Kidney (tissue), 14 donors: ENCODE measurements around the gene KIAA0232. TPM values are rescaled to one million over a fixed set of nuclear protein-coding genes. Genes with fewer than 3 reads are reported as not detected.

Source experiments
- DNase-seq, 5 donors: peaks; one replicate each; pipeline ENCODE4 v3.0.0-alpha.2; 2013 to 2020
- FAIRE-seq: peaks from 2 replicates; lab custom pipeline; 2012; peaks lifted over from hg19 to GRCh38; lab: Jason Lieb, UNC
- H3K27ac ChIP-seq, 2 donors: one replicate each; pipeline ENCODE4 v1.7.0; 2013; ENCODE audit warnings: low read depth in 2 of 2, low read length in 2 of 2, inconsistent platforms in 1 of 2
- H3K27me3 ChIP-seq: one replicate; pipeline ENCODE4 v1.7.1; 2013; ENCODE audit warnings: low read length, inconsistent platforms; ENCODE audit not compliant: control insufficient read depth, insufficient read depth
- H3K36me3 ChIP-seq, 3 donors: one replicate each; pipeline versions ENCODE4 v1.7.0 to v1.7.1; 2013; ENCODE audit warnings: low read length in 3 of 3, control low read depth in 1 of 3, inconsistent platforms in 1 of 3; ENCODE audit not compliant: insufficient read depth in 3 of 3, control insufficient read depth in 2 of 3
- H3K4me1 ChIP-seq, 3 donors: one replicate each; pipeline versions ENCODE4 v1.7.0 to v1.7.1; 2013; ENCODE audit warnings: low read length in 3 of 3, inconsistent platforms in 1 of 3, low read depth in 1 of 3; ENCODE audit not compliant: control insufficient read depth in 2 of 3, insufficient read depth in 2 of 3
- H3K4me3 ChIP-seq, 3 donors: one replicate each; pipeline versions ENCODE4 v1.7.0 to v1.8.1; 2013; ENCODE audit warnings: low read length in 3 of 3, control low read depth in 1 of 3, inconsistent platforms in 1 of 3
- H3K9ac ChIP-seq, 3 donors: one replicate each; pipeline versions ENCODE4 v1.7.0 to v1.7.1; 2013; ENCODE audit warnings: low read length in 3 of 3, control low read depth in 1 of 3, inconsistent platforms in 1 of 3
- H3K9me3 ChIP-seq, 3 donors: one replicate each; pipeline versions ENCODE4 v1.7.0 to v1.7.1; 2013; ENCODE audit warnings: low read length in 3 of 3, control low read depth in 1 of 3, inconsistent platforms in 1 of 3; ENCODE audit not compliant: control insufficient read depth in 2 of 3, insufficient read depth in 1 of 3
- intact Hi-C: fragments of 100-400 bp; cut with DNase I; formaldehyde crosslinking; loops from one replicate; pipeline ENCODE4 v1.11.1; 2022
- polyA plus RNA-seq: library from polyadenylated mRNA; stranded (reverse); fragments of 350-450 nt; fragmentation: Illumina TruSeq; extraction: RNeasy Lipid Tissue Mini Kit (QIAGEN cat#74804); gene quantifications from one replicate; pipeline ENCODE4 v1.2.3, GENCODE V29; 2014; ENCODE audit warnings: low read depth, low replicate concordance; ENCODE audit not compliant: insufficient read depth
- total RNA-seq: library from RNA; stranded (reverse); fragmentation: NEBNext Ultra II Directional; extraction: Animal tissue kit (Norgen Biotek cat#: 25700); gene quantifications from one replicate; pipeline ENCODE4 v1.2.1, GENCODE V29; 2021
- TF ChIP-seq, protein P1 (sequence below): IDR thresholded peaks from 3 replicates; pipeline ENCODE4 v1.5.1; 2012; ENCODE audit warnings: mild to moderate bottlenecking, moderate library complexity, borderline replicate concordance; ENCODE audit not compliant: insufficient read depth; ENCODE audit errors: extremely low read depth
- donor health status: control.
- donor health status: control.
- donor health status: control.
- donor health status: control.
- donor health status: control.
- donor health status: DM: yes; HTN: yes; CAD: no.
- donor health status: Normal renal cell carcinoma (clear cell type).

KIAA0232 gene
- total and polyA plus RNA-seq, 2 donors from 2014 or later = 14.0 to 39.9 TPM

- Histone ChIP-seq H3K4me3 (no peak overlapping the region), H3K36me3 (no peaks in the 10 kb centered on the region), H3K9me3 (no peaks in the 10 kb centered on the region), H3K27me3 (no peaks in the 10 kb centered on the region), H3K27ac (no peak overlapping the region), H3K4me1 (peaks cover 0 to 4% (median 0%) of the 10 kb centered on the region in 3 donors), H3K9ac (no peak overlapping the region)
- intact Hi-C loops = no loop called here
- FAIRE-seq (no peak), DNase-seq (no peak)
- TF ChIP-seq, protein P1, sequence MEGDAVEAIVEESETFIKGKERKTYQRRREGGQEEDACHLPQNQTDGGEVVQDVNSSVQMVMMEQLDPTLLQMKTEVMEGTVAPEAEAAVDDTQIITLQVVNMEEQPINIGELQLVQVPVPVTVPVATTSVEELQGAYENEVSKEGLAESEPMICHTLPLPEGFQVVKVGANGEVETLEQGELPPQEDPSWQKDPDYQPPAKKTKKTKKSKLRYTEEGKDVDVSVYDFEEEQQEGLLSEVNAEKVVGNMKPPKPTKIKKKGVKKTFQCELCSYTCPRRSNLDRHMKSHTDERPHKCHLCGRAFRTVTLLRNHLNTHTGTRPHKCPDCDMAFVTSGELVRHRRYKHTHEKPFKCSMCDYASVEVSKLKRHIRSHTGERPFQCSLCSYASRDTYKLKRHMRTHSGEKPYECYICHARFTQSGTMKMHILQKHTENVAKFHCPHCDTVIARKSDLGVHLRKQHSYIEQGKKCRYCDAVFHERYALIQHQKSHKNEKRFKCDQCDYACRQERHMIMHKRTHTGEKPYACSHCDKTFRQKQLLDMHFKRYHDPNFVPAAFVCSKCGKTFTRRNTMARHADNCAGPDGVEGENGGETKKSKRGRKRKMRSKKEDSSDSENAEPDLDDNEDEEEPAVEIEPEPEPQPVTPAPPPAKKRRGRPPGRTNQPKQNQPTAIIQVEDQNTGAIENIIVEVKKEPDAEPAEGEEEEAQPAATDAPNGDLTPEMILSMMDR = no peak
Observed at GRCh38 chr4:6802626-6803025, 20.1 kb downstream of the KIAA0232 start.

- Histone ChIP-seq H3K36me3 (no peaks in the 10 kb centered on the region), H3K9me3 (no peaks in the 10 kb centered on the region), H3K4me3 (no peak overlapping the region), H3K4me1 (peaks cover 0 to 4% (median 0%) of the 10 kb centered on the region in 3 donors), H3K9ac (no peak overlapping the region), H3K27me3 (no peaks in the 10 kb centered on the region), H3K27ac (no peak overlapping the region)
- TF ChIP-seq, protein P1 = no peak
- intact Hi-C loops = no loop called here
- FAIRE-seq (no peak), DNase-seq (no peak)
Observed at GRCh38 chr4:6803246-6803645, 20.7 kb downstream of the KIAA0232 start.

- intact Hi-C loops = no loop called here
- DNase-seq = no peak
- Histone ChIP-seq H3K36me3 (no peaks in the 10 kb centered on the region), H3K27ac (no peak overlapping the region), H3K9ac (no peak overlapping the region), H3K4me3 (no peak overlapping the region), H3K9me3 (no peaks in the 10 kb centered on the region), H3K4me1 (peaks cover 0 to 4% (median 0%) of the 10 kb centered on the region in 3 donors), H3K27me3 (no peaks in the 10 kb centered on the region)
- FAIRE-seq = no peak
- TF ChIP-seq, protein P1 = no peak
Observed at GRCh38 chr4:6804082-6804752, 21.7 kb downstream of the KIAA0232 start.
